ENCODE measurements around the gene TLCD3B. TPM values are rescaled to one million over a fixed set of nuclear protein-coding genes. Genes with fewer than 3 reads are reported as not detected.
A peak's percentile ranks its signal among the peaks of the same experiment; 100 is the strongest.

Gene TLCD3B
- total and polyA plus RNA-seq, 9 of the 15 experiments (the other 6 are each of a cell fraction or from before 2014, with no cell fraction given), result 0.10 to 0.52 (median 0.23) TPM; not detected in 4

DNA sequence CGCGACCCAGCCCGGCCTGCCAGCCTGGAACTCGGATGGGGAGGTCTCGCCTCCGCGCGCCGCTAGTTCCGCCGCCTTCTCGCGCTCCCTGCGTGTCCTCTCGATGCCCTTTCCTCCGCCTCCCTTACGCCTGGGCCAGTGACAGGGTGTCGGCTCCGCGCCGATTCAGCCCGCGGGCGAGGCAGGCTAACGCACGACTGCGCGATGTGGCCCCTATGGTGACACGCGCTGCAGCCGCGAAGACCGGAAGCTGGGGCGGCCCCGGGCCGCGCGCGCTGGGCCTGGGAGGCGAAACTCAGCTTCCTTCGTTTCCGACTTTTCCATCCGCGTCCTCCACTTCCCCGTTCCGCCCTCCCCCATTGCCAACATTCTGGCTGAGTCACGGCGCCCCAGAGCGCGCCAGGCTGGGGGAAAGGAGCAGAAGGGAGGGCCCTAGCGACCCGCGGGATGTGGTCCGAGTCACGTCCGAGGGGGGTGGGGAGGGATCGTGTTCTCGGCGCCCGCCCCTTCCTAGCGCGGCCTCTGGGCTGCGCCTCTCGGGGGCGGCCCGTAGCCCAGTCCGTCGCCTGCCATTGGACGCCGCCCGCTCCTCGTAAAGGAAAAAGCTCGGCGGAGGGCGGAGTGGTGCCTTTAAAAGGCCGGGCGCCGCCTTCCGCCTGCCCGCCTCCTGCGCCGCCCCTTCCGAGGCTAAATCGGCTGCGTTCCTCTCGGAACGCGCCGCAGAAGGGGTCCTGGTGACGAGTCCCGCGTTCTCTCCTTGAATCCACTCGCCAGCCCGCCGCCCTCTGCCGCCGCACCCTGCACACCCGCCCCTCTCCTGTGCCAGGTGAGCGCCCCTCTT, 34.3 kb upstream of the TLCD3B start, which contains the start of gene ALDOA (continued):
- TF ChIP-seq ZBED1 (IDR thresholded peaks at IDR 0.05) (peak; percentile 74; the same call in 1 of the 2 replicates), CXXC5 (CRISPR knock-in tag; IDR thresholded peaks at IDR 0.05) (peak; percentile 91), GABPA (tag; conservative IDR thresholded peaks at IDR 0.05; ENCODE audit: low read depth) (peak; percentile 92), GATA2 (CRISPR knock-in tag; IDR thresholded peaks at IDR 0.05) (no peak), BMI1 (IDR thresholded peaks at IDR 0.05; ENCODE audit: low read length) (no peak), SPI1 (IDR thresholded peaks at IDR 0.05; ENCODE audit: borderline replicate concordance, low read depth, low read length) (peak; percentile 89), PRPF4 (IDR thresholded peaks at IDR 0.05; ENCODE audit: insufficient read depth, low read depth, low read length, poor library complexity, severe bottlenecking) (peak; percentile 78), LEF1 (IDR thresholded peaks at IDR 0.05) (peak; percentile 54; the same call in 1 of the 2 replicates), CBX2 (IDR thresholded peaks at IDR 0.05; ENCODE audit: insufficient read depth, low read length, poor library complexity, severe bottlenecking) (no peak), NFE2L1 (tag; IDR thresholded peaks at IDR 0.05; ENCODE audit: borderline replicate concordance, low read depth) (no peak), ARNT (IDR thresholded peaks at IDR 0.05) (peak; percentile 61 to 95; a peak in 2 of 4 replicates), DMBX1 (CRISPR knock-in tag; IDR thresholded peaks at IDR 0.05; ENCODE audit: borderline replicate concordance) (peak; percentile 41; the same call in 1 of the 2 replicates)
- TF ChIP-seq, protein P1, sequence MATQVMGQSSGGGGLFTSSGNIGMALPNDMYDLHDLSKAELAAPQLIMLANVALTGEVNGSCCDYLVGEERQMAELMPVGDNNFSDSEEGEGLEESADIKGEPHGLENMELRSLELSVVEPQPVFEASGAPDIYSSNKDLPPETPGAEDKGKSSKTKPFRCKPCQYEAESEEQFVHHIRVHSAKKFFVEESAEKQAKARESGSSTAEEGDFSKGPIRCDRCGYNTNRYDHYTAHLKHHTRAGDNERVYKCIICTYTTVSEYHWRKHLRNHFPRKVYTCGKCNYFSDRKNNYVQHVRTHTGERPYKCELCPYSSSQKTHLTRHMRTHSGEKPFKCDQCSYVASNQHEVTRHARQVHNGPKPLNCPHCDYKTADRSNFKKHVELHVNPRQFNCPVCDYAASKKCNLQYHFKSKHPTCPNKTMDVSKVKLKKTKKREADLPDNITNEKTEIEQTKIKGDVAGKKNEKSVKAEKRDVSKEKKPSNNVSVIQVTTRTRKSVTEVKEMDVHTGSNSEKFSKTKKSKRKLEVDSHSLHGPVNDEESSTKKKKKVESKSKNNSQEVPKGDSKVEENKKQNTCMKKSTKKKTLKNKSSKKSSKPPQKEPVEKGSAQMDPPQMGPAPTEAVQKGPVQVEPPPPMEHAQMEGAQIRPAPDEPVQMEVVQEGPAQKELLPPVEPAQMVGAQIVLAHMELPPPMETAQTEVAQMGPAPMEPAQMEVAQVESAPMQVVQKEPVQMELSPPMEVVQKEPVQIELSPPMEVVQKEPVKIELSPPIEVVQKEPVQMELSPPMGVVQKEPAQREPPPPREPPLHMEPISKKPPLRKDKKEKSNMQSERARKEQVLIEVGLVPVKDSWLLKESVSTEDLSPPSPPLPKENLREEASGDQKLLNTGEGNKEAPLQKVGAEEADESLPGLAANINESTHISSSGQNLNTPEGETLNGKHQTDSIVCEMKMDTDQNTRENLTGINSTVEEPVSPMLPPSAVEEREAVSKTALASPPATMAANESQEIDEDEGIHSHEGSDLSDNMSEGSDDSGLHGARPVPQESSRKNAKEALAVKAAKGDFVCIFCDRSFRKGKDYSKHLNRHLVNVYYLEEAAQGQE (IDR thresholded peaks at IDR 0.05; ENCODE audit: borderline replicate concordance), result 0 out of 2 replicates have a peak, but pooled peaks have one; percentile 5
- TF ChIP-seq, protein P1 (CRISPR knock-in tag; IDR thresholded peaks at IDR 0.05; ENCODE audit: low read depth), result peak; percentile 79; the same call in 1 of the 2 replicates
- TF ChIP-seq, protein P2, sequence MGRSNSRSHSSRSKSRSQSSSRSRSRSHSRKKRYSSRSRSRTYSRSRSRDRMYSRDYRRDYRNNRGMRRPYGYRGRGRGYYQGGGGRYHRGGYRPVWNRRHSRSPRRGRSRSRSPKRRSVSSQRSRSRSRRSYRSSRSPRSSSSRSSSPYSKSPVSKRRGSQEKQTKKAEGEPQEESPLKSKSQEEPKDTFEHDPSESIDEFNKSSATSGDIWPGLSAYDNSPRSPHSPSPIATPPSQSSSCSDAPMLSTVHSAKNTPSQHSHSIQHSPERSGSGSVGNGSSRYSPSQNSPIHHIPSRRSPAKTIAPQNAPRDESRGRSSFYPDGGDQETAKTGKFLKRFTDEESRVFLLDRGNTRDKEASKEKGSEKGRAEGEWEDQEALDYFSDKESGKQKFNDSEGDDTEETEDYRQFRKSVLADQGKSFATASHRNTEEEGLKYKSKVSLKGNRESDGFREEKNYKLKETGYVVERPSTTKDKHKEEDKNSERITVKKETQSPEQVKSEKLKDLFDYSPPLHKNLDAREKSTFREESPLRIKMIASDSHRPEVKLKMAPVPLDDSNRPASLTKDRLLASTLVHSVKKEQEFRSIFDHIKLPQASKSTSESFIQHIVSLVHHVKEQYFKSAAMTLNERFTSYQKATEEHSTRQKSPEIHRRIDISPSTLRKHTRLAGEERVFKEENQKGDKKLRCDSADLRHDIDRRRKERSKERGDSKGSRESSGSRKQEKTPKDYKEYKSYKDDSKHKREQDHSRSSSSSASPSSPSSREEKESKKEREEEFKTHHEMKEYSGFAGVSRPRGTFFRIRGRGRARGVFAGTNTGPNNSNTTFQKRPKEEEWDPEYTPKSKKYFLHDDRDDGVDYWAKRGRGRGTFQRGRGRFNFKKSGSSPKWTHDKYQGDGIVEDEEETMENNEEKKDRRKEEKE (IDR thresholded peaks at IDR 0.05; ENCODE audit: borderline replicate concordance in 1 of 2, control insufficient read depth in 1 of 2, low read depth in 2 of 2, low read length in 1 of 2), result 0 out of 4 replicates have a peak, but pooled peaks of 1 of the 2 experiments have one; percentile 67

Measured in K562 (cell line).